Dedifferentiated amniotic fluid mesenchymal stem cell (primary cell): ENCODE measurements around the gene MEP1A.
A peak's percentile ranks its signal among the peaks of the same experiment; 100 is the strongest.

Experiments
- DNase-seq: peaks from one replicate; pipeline ENCODE4 v3.0.0-alpha.2; 2016; ENCODE audit errors: extremely low spot score

Gene MEP1A

DNA sequence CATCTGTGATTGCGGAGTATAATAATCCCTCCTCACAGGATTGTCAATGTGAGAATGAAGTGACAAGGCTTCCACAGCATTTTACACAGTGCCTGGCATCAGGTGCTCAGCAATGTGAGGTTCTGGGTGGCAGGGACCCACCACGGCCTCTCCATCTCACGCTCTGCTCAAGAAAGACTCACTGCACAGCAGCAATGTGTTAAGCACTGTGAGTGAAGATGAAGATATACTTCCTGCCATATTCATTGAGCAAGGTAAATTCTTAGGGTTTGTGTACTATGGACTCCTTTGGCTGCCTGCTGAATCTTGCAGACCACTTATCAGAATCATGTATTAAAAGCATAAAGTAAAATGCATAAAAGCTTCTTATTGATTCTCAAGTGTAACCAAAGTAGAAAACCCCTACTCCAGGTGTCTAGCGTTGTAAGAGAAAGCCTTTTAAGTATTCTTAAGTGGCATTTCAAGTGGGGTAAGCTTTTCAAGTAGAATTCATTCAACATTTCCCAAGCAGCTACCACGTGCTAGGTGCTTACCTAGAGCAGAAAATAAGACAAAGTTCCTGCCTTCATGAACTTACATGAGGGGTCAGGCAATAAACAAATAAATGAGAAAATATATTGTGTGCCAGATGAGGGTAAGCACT lies 17.0 kb upstream of the MEP1A start:
- no peak for DNase-seq

DNA sequence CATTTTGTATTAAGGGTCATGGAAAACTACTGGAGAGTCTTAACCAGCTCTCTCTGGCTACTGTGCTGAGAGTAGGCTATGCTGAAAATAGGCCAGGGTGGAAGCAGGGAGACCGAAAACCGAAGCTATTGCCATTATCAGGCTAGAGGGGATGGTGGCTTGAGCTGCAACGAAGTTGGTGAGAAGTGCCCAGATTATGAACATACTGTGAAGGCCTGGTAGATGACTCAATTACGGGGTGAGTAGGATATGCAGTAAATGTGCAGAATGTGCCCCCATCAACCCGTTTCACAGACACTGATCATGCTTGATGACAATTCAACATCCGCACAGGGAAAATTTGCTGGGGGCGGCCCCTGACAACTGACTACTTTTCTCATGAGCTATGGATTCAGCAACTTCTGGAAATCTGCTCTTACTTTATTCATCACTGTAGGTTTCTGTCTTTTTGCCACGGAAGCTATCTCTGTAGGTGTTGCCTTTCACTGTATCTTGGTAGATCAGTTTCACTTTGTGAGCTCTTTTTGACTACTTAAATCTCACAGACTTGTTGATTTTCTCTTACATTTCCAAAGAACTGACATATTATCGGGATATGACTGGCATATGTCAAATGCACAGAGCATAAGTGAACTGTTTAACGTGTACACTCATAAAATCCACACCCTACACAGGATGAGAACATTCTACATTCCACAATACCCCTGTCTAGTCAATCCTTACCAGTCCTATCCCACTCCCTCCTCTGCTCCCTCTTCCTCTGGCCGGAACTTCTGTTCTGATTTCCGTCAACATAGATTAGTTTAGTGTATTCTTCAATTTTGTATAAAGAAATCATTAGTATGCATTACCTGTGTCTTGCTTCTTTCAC lies 15.5 kb upstream of the MEP1A start:
- no peak for DNase-seq

DNA sequence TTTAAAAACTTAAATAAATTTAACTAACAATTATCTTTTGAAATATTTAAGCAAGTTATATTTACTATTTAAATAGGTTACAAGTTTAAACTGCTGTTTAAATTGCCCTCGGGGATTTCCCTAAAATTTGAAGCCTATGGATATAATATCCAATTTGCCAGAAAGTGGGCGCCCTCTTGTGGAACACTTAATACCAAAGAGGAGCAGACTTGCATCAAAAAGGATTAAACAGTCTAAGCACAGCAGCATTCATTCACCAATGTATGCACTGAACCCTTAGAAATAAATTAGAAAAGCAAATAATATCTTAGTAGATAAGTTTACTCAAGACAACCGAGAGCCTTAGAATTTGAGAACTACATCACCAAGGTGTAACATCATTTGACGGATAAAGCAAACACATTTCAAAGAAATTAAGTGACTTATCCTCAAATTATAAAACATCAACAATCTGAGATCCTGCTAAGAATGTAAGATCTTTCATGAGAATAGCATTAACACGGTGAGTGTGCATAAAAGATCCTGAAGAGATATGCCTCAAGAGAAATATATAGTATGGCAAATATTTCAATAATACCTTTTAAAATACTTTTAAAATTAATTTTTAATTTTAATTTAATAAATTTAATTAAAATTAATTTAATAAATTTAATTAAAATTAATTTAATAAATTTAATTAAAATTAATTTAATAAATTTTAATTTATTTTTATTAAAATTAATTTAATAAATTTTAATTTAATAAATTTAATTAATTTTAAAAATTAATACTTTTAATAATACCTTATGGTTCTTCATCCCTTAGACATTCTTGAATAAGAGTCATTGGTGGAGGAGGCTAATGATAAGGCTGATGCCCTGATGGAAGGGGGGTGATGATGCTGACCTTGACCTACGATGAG lies 11.5 kb upstream of the MEP1A start:
- DNase-seq, result peak; percentile 85

DNA sequence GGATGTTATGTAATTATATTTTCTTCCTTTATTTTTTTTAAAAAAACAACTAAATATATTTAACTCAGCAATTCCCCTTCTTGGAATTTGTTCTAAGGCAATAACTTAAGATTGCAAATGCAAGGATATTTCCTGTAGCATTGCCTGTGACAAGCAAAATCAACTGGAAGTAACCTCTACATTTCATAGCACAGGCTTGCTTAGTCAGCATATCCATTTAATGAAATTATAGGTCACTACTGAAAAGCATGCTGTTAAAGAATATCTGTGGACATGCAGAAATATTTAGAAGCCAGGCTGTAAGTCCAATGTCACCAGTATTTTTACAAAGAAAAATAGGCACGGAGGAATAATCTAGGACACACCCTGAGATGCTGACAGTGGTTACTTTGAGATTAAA lies 8.7 kb upstream of the MEP1A start:
- no peak for DNase-seq

DNA sequence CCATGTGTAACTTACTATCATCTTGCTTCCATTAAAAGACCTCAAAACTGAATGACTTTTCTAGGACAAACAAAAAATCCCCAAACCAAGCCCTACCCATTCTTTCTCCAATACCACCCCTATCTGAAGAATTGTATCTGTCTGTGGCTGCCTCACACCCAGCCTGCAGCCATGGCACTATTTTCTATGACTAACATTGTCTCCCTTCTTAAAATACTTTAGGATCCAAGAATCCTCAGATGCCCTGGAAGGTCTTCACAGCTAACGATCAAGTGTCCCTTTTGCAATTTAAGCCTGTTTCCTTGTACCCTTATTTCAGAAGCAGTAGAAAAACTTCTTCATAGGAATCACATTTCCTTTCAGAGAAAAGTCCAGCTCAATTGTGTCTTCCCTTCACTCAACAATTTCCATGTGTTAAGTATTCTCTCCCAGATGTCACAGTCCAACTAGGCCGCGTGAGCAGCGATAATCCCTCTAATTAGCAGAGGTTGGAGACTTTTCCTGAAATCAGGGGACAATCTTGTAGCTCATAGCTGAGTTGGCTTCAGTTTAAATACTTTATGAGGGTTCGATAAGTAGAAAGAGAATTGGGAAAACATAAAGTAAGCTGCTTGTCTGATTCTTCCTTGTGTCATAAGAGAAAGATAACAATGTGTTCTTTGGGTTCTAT lies 5.2 kb upstream of the MEP1A start:
- DNase-seq, result no peak

DNA sequence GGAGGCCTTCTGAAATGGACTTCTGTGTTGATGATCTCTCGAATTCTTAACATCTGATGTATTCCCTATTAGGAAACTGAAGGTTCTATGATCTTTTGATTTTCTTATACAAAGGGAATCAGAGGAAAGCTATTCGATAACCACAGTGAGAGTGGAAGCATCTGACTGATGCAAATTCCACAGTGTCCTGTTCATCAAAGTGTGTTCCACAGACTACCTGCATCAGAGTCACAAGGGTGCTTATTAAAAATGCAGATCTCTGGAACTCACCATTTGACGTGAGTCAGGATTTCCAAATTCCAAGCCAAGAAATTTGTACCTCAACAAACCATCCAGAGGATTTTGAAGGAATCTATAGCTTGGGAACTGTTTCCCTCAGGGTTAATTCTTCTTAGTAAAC lies 4.4 kb upstream of the MEP1A start:
- DNase-seq, result no peak

DNA sequence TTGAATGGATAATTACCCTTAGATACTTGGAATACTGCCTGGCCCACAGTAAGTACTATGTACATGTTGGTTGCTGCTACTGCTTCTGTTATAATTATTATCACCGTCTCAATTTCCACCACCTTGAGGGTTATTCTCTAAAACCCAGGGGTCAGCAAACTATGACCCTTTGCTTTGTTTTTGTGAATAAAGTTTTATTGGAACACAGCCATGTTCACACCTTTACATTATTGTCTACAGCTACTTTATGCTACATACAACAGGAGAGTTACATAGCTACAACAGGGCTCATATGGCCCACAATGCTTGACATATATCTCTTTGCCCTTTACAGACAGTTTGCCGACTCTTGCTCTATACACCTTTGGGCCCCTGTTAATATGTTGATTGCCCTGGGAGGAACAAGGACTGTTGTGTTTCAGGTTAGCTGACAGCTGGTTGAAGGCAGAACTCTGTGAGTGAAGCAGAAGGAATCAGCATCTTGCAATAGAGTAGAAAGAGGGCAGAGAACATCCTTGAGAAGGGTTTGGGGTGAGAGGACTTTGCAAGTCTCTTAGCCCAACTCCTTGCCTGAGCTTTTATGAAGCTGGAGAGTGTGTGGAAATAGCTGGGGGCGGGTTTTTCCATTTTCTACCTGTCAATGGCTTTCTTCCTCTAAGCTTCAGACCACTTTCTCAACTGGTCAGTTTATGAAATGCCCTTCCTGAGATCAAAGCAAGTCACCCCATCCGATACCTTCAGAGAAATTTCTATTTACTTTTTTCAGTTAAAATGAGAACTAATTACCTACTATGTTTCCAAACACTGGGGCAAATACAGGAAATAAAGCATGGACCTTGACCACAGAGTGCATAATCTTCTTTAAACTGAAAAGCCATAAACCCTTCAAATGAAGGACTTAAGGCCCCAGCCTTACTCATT lies 3.5 kb upstream of the MEP1A start:
- no peak for DNase-seq

DNA sequence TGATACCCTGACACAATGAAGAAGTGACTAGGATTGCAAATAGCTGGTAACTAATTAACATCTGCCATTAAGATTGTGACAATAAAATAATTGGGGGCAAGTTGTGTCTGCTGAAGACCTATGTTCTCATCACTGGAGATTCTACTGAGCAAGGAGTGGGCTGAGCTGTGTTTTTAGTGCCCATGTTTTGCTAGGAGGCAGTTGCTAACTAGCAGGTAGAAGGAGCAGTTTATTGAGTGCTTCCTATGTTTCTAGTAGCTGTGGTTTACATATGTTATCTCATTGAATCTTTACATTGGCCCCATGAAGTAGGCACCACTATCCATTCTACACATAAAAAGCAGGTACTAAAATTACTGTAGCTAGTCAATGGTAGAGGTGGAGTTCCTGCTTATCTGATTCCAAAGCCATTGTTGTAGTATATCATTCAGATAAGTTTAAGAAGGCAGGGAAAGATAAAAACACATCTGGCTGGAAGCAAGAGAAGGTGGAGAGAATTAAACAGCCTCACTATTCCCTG lies 2.8 kb upstream of the MEP1A start:
- no peak for DNase-seq

DNA sequence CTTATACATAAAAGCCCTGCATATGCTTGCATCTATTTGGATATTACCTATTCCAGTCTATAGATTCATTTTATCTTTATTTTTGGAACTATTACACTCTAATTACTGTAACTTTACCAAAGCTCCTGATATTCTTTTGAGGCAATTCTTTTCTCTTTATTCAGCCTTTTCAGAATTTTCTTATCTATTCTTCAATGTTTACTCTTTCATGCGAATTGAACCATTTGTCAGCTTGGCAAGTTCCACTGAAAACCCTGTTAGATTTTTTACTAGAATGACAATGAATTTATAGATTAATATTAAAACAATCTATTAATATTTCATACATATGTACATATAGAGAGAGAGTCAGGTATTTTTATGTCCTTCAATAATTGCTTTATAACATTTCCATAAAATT lies 554 bp upstream of the MEP1A start:
- DNase-seq, result no peak

DNA sequence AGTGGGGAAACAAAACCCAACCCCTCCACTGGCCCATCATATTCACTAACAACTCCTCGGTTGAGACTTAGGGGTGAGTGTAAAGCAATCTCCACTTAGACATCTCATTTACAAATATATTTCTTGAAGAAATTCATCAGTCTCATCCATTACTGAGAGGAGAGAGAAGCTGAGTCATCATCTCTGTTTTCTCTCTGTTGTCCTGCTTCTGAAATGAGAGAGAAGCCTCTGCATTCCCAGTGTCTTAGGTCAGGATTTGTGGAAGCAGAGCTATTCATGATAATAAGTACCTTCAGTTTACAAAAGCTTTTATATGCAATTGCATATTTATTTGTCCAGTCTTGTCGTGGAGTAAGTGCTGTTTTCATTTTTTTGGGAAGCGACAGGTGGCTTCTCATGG lies 879 bp downstream of the MEP1A start:
- no peak for DNase-seq

DNA sequence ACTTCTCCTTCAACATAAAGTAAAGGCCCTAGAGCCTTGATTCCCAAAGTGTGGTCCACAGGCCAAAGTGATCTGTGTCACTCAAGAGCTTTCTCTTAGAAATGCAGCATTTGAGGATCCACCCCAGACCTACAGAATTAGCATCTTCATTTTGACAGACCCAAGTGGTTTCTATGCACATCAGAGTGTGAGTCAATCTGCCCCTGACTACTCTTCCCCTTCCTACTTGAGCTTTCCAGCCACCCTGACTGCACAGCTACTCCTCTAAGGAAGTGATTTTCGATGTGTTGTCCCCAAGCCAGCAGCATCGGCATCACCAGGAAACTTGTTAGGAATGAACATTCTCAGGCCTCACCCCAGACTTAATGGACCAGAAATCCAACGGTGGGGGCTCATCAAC lies 2.6 kb downstream of the MEP1A start:
- no peak for DNase-seq

DNA sequence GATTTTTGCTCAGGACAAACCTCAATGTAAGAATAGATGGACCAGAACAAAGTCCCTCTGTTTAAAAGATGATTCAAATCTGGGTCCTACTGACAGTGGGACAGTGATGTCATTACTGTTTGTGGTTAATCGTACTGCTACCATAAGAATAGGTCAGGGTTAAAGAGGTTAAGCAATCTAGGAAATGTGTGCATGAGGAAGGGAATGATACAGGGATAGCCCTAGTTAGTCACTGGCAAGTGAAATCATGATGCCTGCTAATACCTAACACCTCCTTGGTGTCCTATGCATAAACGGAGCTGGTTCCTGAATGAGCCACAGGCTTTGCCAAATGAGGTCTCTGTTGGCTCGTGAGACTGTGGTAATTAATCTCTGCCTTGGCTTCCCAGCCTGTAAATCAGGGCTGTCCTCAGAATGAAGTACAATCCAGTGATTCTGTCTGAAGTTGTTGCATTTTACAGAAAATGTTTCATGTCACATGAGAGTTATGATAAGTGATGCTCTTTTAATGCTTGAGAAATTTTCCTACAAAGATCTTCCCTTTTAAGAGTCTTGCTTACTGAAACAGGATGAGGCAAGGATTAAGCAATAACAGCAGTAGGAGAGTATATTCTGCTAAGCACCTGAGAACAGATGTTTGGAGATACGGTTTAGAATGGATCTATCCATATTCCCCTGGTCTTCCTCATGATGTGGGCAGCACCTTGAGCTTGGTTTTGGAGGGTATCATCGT lies 3.8 kb downstream of the MEP1A start:
- no peak for DNase-seq

DNA sequence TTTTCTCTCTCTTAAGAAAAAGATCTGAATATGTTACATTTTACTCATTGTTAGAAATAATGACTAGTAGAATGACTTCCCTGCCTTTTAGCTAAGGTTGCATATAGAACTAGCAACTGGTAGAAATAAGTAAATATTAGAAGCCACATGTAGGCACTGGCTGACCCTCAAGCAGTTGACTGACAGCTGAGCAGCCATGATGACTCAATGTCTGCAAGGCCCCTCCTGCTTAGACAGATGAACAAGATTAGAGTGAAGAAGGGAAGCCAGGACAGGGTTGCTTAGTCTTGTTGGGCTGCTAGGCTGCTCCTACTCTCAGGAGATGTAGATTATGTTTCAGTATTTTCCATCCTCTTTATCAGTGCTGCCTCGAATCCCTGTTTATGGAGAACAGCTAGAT lies 6.5 kb downstream of the MEP1A start:
- DNase-seq, result no peak

DNA sequence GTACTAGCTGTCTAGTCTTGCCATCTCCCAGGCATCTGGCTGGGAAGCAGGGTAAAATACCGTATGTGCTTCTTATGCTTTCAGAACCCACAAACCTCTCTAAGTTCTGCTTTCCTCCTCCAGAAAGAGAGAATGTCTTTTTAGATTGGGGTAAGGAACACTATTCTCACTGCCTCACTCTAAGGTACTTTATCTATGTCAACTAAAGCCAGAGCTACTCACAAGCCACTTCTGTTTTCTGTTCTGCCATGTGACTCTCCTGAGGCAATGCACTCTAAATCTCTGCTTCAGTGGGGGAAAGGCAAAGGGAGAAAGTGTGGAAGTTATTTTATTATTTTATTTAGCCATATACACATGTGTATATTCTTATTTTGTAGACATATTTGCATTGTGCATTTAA lies 15.6 kb downstream of the MEP1A start:
- no peak for DNase-seq

DNA sequence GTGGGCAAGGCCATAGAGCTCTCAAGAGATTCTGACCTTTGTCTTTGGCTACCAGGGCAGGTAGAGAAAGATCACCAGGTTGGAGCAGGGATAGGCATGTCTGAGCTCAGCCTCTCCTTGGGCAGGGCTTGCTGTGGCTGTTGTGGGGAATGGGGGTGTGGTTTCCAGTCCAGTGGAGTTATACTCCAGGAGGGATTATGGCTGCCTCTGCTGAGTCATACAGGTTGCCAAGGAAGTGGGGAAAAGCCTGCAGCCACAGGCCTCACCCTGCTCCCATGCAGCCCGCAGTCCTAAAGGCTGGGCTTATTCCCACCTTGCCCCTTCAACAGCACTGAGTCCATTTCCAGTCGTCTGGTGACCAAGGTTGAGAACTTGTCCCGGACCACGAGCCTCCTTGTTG lies 21.9 kb downstream of the MEP1A start:
- DNase-seq, result no peak

DNA sequence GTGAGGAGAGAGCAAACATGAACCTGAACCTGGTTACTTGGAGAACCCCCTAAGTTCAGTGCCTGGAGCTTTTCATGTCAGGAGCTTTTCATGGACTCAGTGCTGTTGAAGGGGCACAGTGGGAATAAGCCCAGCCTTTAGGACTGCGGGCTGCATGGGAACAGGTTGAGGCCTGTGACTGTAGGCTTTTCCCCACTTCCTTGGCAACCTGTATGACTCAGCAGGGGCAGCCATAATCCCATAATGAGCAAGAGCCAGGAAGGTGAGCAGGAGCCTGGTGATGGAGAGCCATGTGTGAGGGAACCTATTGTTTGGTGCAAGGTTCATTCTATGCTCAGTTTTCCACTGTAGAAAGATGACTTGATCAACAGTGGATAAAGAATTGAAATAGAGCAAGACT lies 23.4 kb downstream of the MEP1A start:
- no peak for DNase-seq

DNA sequence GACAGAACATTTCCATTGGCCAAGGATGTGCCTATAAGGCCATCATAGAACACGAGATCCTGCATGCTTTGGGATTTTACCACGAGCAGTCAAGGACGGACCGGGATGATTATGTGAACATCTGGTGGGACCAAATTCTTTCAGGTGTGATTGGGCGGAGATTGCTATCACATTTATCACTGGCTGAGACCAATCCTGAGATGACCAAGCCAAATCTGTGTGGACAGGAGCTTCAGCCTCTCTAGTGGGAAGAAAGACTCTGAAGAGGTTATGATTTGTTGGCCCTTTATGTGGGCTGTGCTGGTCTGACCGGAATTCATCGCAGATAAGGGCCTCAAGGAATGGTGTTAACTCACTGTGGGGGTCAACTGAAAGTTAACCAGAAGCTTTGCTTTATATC lies 26.4 kb downstream of the MEP1A start:
- no peak for DNase-seq

DNA sequence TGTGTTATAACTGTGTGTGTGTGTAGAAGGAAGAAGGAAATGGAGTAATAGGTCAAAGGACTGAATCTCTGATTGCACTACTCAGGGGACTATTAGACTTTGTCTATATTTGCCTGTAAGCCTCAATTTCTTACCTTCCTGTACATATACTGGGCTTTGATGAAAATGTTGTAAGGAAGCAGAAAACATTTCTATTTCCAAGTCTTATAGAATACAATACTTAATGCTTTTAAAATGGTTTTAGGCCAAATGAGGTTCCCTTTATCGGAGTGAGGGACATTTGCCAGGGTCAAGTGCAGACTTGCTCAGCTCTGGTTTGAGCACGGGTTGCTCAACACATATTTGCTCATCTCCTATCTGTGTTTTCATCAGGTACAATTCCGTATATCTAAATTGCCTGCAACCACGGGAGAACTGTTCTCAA lies 28.3 kb downstream of the MEP1A start:
- no peak for DNase-seq

DNA sequence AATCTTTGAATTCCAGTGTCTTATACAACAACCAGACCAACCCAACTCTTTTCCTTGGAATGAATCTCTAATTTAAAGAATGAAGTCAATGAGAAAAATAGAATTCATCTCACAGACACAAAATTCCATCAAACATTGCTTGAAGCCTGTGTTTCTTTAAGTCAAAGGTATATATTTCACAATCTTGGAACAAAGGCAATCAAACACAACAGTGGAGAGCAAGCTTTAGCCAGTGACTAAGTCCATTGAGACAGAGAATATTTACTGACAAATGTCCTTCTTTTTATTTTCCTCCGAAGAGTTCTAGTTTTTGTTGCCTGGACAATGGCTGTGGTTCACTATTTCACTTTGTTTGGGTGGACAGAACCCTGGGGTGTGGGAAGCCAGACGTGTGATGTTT lies 35.8 kb downstream of the MEP1A start:
- DNase-seq, result no peak

DNA sequence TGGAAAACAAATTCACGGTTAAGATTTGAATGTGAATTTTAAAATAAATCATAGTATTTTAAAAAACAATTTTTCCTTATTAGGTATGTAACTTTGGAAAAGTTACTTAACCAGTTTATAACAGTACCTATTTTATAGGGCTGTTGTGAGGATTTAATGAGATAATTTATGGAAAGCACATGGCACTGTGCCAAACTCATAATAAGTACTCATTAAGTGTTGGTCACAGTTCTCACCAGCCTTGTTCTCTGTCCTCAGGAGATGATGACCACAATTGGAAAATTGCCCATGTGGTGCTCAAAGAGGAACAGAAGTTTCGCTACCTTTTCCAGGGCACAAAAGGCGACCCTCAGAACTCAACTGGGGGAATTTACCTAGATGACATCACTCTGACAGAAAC lies 39.6 kb downstream of the MEP1A start:
- DNase-seq, result no peak
